H4 (cell line): ENCODE measurements around the gene EFCAB10. TPM values are rescaled to one million over a fixed set of nuclear protein-coding genes. Genes with fewer than 3 reads are reported as not detected.
A peak's percentile ranks its signal among the peaks of the same experiment; 100 is the strongest.
"Not testable (repeated sequence)": the region's sequence is repeated elsewhere in the genome, so short reads cannot be mapped to it uniquely, and the experiment has no call there.

Experiments used
- DNase-seq: peaks from one replicate; pipeline ENCODE4 v3.0.0-alpha.2; 2015; ENCODE audit warnings: low spot score
- total RNA-seq: library from RNA; depleted of rRNA; stranded (reverse); fragments of >200 nt; shearing (Covaris generic); gene quantifications from 2 replicates; pipeline ENCODE4 v1.2.3, GENCODE V29; 2014

The EFCAB10 gene
- total RNA-seq, 1 experiment from 2014 or later = not detected

- not testable (repeated sequence) for DNase-seq
Measured at GRCh38 chr7:105599080-105599479, 17.8 kb upstream of the EFCAB10 start.

GRCh38 chr7:105596866-105597265, 15.6 kb upstream of the EFCAB10 start:
- no peak for DNase-seq

GRCh38 chr7:105594034-105594433, 12.7 kb upstream of the EFCAB10 start:
- DNase-seq = no peak

GRCh38 chr7:105591522-105591921, 10.2 kb upstream of the EFCAB10 start:
- DNase-seq = no peak

- no peak for DNase-seq
Measured at GRCh38 chr7:105590793-105591192, 9.5 kb upstream of the EFCAB10 start.

- DNase-seq = peak; percentile 81
Measured at GRCh38 chr7:105589356-105590077, 8.2 kb upstream of the EFCAB10 start.

GRCh38 chr7:105587909-105588635, 6.8 kb upstream of the EFCAB10 start:
- DNase-seq = no peak

- no peak for DNase-seq
Measured at GRCh38 chr7:105585850-105586500, 4.7 kb upstream of the EFCAB10 start.

- no peak for DNase-seq
Measured at GRCh38 chr7:105584165-105584564, 2.9 kb upstream of the EFCAB10 start.

GRCh38 chr7:105583061-105583460, 1.8 kb upstream of the EFCAB10 start:
- DNase-seq = no peak

GRCh38 chr7:105580022-105580740, 1.1 kb downstream of the EFCAB10 start:
- peak; percentile 54 for DNase-seq

GRCh38 chr7:105578496-105578895, 2.8 kb downstream of the EFCAB10 start:
- no peak for DNase-seq

- DNase-seq = no peak
Measured at GRCh38 chr7:105577251-105577650, 4.0 kb downstream of the EFCAB10 start.

- no peak for DNase-seq
Measured at GRCh38 chr7:105571891-105572290, 9.4 kb downstream of the EFCAB10 start.

- no peak for DNase-seq
Measured at GRCh38 chr7:105567821-105568220, 13.5 kb downstream of the EFCAB10 start.

GRCh38 chr7:105567024-105567423, 14.3 kb downstream of the EFCAB10 start:
- no peak for DNase-seq

GRCh38 chr7:105565190-105565589, 16.1 kb downstream of the EFCAB10 start:
- DNase-seq = no peak

GRCh38 chr7:105559926-105560325, 21.4 kb downstream of the EFCAB10 start:
- DNase-seq = no peak

- DNase-seq = no peak
Measured at GRCh38 chr7:105538339-105538738, 43.0 kb downstream of the EFCAB10 start.

- no peak for DNase-seq
Measured at GRCh38 chr7:105532709-105533460, 48.4 kb downstream of the EFCAB10 start.
